H1 (cell line): ENCODE data around the gene FBXO17. TPM values are rescaled to one million over a fixed set of nuclear protein-coding genes. Genes with fewer than 3 reads are reported as not detected.

Source experiments
- CTCF ChIA-PET: fragments of 300-600 bp; sonication (Branson Sonifier 250); formaldehyde crosslinking; loops from one replicate; lab custom pipeline; 2021; ENCODE audit not compliant: partially characterized antibody; lab: Charles Lee
- POLR2A ChIA-PET: fragments of 300-600 bp; sonication (Branson Sonifier 250); formaldehyde crosslinking; loops from one replicate; lab custom pipeline; 2021; ENCODE audit warnings: inconsistent platforms; ENCODE audit not compliant: partially characterized antibody; lab: Charles Lee
- DNase-seq, 2 experiments: peaks; one replicate each; pipeline versions ENCODE4 v3.0.0 to v3.0.0-alpha.2; 2010 to 2022; ENCODE audit warnings: low spot score in 2 of 2, low read depth in 1 of 2, mixed read lengths in 1 of 2
- FAIRE-seq: peaks from 2 replicates; lab custom pipeline; 2011; peaks lifted over from hg19 to GRCh38; lab: Jason Lieb, UNC
- H2AFZ ChIP-seq: 2 replicates; pipeline ENCODE4 v1.8.1; 2012; ENCODE audit warnings: low read length, inconsistent platforms
- H2AK5ac ChIP-seq: 2 replicates; pipeline ENCODE4 v1.6.1; 2013; ENCODE audit warnings: low read depth, low read length
- H2BK120ac ChIP-seq: replicated peaks from 2 replicates; pipeline ENCODE3; 2013; ENCODE audit warnings: low read depth, low read length, inconsistent platforms
- H2BK12ac ChIP-seq: 2 replicates; pipeline ENCODE4 v1.6.1; 2013; ENCODE audit warnings: low read depth, low read length
- H2BK15ac ChIP-seq: 2 replicates; pipeline ENCODE4 v1.6.1; 2013; ENCODE audit warnings: low read length
- H2BK20ac ChIP-seq: 2 replicates; pipeline ENCODE4 v1.6.1; 2013; ENCODE audit warnings: low read length
- H2BK5ac ChIP-seq: 2 replicates; pipeline ENCODE4 v1.6.1; 2013; ENCODE audit warnings: low read depth, low read length
- H3K14ac ChIP-seq: 2 replicates; pipeline ENCODE4 v1.6.1; 2013; ENCODE audit warnings: inconsistent platforms; ENCODE audit not compliant: insufficient read length
- H3K18ac ChIP-seq: 2 replicates; pipeline ENCODE4 v1.6.1; 2013; ENCODE audit warnings: low read length; ENCODE audit errors: extremely low read depth
- H3K23ac ChIP-seq: 2 replicates; pipeline ENCODE4 v1.6.1; 2013; ENCODE audit warnings: inconsistent platforms; ENCODE audit not compliant: insufficient read length
- H3K23me2 ChIP-seq: 2 replicates; pipeline ENCODE4 v1.6.1; 2013; ENCODE audit warnings: low read depth, low read length
- H3K27ac ChIP-seq: 2 replicates; pipeline ENCODE4 v1.6.1; 2011; ENCODE audit warnings: low read depth, low read length, inconsistent platforms
- H3K27me3 ChIP-seq, 4 experiments: replicated peaks in 1 of 4; 1 replicate in 1 of 4; 2 replicates in 3 of 4; pipeline versions ENCODE4 v1.6.1 to v1.8.1; 2011 to 2013; ENCODE audit warnings: low read length in 3 of 4, mild to moderate bottlenecking in 3 of 4, inconsistent platforms in 2 of 4, mixed read lengths in 2 of 4, moderate library complexity in 1 of 4; ENCODE audit not compliant: control insufficient read depth in 3 of 4, insufficient read depth in 3 of 4; ENCODE audit errors: extremely low read depth in 1 of 4
- H3K36me3 ChIP-seq, 4 experiments: 2 replicates each; pipeline versions ENCODE4 v1.6.1 to v1.8.1; 2011 to 2013; ENCODE audit warnings: mild to moderate bottlenecking in 4 of 4, low read length in 3 of 4, moderate library complexity in 2 of 4, control low read depth in 1 of 4, inconsistent platforms in 1 of 4; ENCODE audit not compliant: insufficient read depth in 4 of 4, control insufficient read depth in 2 of 4
- H3K4ac ChIP-seq: replicated peaks from 2 replicates; pipeline ENCODE3; 2013; ENCODE audit warnings: low read length, low read depth, mixed read lengths, inconsistent platforms; ENCODE audit not compliant: insufficient read length
- H3K4me1 ChIP-seq, 4 experiments: replicated peaks in 1 of 4; 1 replicate in 1 of 4; 2 replicates in 3 of 4; pipeline versions ENCODE4 v1.6.1 to v1.8.1; 2011 to 2013; ENCODE audit warnings: low read length in 3 of 4, inconsistent platforms in 2 of 4, mixed read lengths in 1 of 4; ENCODE audit not compliant: insufficient read depth in 4 of 4, control insufficient read depth in 3 of 4
- H3K4me2 ChIP-seq, 2 experiments: 2 replicates each; pipeline versions ENCODE4 v1.6.1 to v1.8.1; 2011 to 2013; ENCODE audit warnings: low read depth in 2 of 2, low read length in 2 of 2, control low read depth in 1 of 2, inconsistent platforms in 1 of 2, mild to moderate bottlenecking in 1 of 2; ENCODE audit not compliant: insufficient read depth in 1 of 2
- H3K4me3 ChIP-seq, 4 experiments: fragments of 200-600, 300-600 bp in 1 of 4; sonication (generic), shearing (Covaris generic), sonication (Bioruptor Twin) in 1 of 4; 2 replicates each; pipeline versions ENCODE4 v1.5.1 to v1.8.1; 2011 to 2016; ENCODE audit warnings: low read length in 4 of 4, low read depth in 3 of 4, control low read depth in 2 of 4, inconsistent platforms in 2 of 4, mild to moderate bottlenecking in 2 of 4, mixed read lengths in 1 of 4, moderate library complexity in 1 of 4; ENCODE audit not compliant: insufficient read depth in 2 of 4; ENCODE audit errors: extremely low read depth in 1 of 4
- H3K56ac ChIP-seq: replicated peaks from 2 replicates; pipeline ENCODE3; 2013; ENCODE audit warnings: low read depth, mild to moderate bottlenecking, mixed read lengths, low read length, inconsistent platforms; ENCODE audit not compliant: insufficient read length
- H3K79me1 ChIP-seq: 2 replicates; pipeline ENCODE4 v1.6.1; 2013; ENCODE audit warnings: low read depth, low read length, control low read depth
- H3K79me2 ChIP-seq, 2 experiments: 2 replicates each; pipeline versions ENCODE4 v1.6.1 to v1.8.1; 2012 to 2013; ENCODE audit warnings: low read length in 2 of 2, mild to moderate bottlenecking in 2 of 2, inconsistent platforms in 1 of 2; ENCODE audit not compliant: insufficient read depth in 2 of 2, control insufficient read depth in 1 of 2
- H3K9ac ChIP-seq, 4 experiments: replicated peaks in 1 of 4; 1 replicate in 1 of 4; 2 replicates in 3 of 4; pipeline versions ENCODE4 v1.6.1 to v1.8.1; 2011 to 2013; ENCODE audit warnings: low read depth in 3 of 4, low read length in 3 of 4, control low read depth in 2 of 4, mild to moderate bottlenecking in 2 of 4, moderate library complexity in 2 of 4, inconsistent platforms in 1 of 4; ENCODE audit errors: extremely low read depth in 1 of 4
- H3K9me3 ChIP-seq, 2 experiments: 2 replicates each; pipeline versions ENCODE4 v1.6.1 to v1.8.1; 2012 to 2013; ENCODE audit warnings: mild to moderate bottlenecking in 2 of 2, moderate library complexity in 2 of 2, control low read depth in 1 of 2, inconsistent platforms in 1 of 2, low read depth in 1 of 2, low read length in 1 of 2, mixed read lengths in 1 of 2; ENCODE audit not compliant: insufficient read depth in 2 of 2
- H4K20me1 ChIP-seq, 2 experiments: replicated peaks in 1 of 2; 2 replicates each; pipeline versions ENCODE3 to v1.8.1; 2011 to 2013; ENCODE audit warnings: inconsistent platforms in 2 of 2, low read length in 2 of 2, mild to moderate bottlenecking in 1 of 2; ENCODE audit not compliant: insufficient read depth in 2 of 2, control insufficient read depth in 1 of 2
- H4K5ac ChIP-seq: 2 replicates; pipeline ENCODE4 v1.6.1; 2013; ENCODE audit warnings: low read length, low read depth, mixed read lengths, inconsistent platforms; ENCODE audit not compliant: insufficient read length
- H4K8ac ChIP-seq: 2 replicates; pipeline ENCODE4 v1.8.0; 2013; ENCODE audit warnings: mild to moderate bottlenecking, moderate library complexity, low read length, inconsistent platforms; ENCODE audit not compliant: insufficient read depth; ENCODE audit errors: extremely low read depth
- H4K91ac ChIP-seq: replicated peaks from 2 replicates; pipeline ENCODE3; 2013; ENCODE audit warnings: low read length, mixed read lengths, inconsistent platforms; ENCODE audit not compliant: insufficient read length
- EZH2 ChIP-seq: fragments of 200-600 bp; sonication (generic); IDR thresholded peaks from 2 replicates; pipeline ENCODE4 v1.7.1; 2012; ENCODE audit warnings: low read depth, mild to moderate bottlenecking, moderate library complexity, low read length, inconsistent platforms; ENCODE audit not compliant: severe bottlenecking
- KDM1A ChIP-seq: fragments of 200-600, 300-600 bp; sonication (generic); IDR thresholded peaks from 2 replicates; pipeline ENCODE4 v1.7.1; 2016; ENCODE audit warnings: mild to moderate bottlenecking, low read length, borderline replicate concordance
- POLR2AphosphoS5 ChIP-seq: IDR thresholded peaks from 2 replicates; pipeline ENCODE4 v1.6.1; 2011; ENCODE audit warnings: low read depth, low read length
- ZNF274 ChIP-seq: IDR thresholded peaks from 2 replicates; pipeline ENCODE4 v1.7.0; 2012; ENCODE audit warnings: low read length, borderline replicate concordance; ENCODE audit errors: extremely low read depth
- WGBS, 2 experiments: shearing (Covaris generic) in 1 of 2; methylation state at CpG; one replicate each; pipeline versions ENCODE4 v1.1.6 to v1.1.7; 2013 to 2015; ENCODE audit warnings: low lambda C conversion rate in 2 of 2, mixed read lengths in 2 of 2, inconsistent platforms in 1 of 2, low coverage in 1 of 2, missing lambda C conversion rate in 1 of 2; ENCODE audit not compliant: insufficient replicate concordance in 2 of 2, insufficient coverage in 1 of 2, insufficient read length in 1 of 2; ENCODE audit errors: extremely low coverage in 1 of 2, missing lambda C conversion rate in 1 of 2; 5-methylcytosine and 5-hydroxymethylcytosine counted together
- polyA plus RNA-seq, 7 experiments: library from polyadenylated mRNA; depleted of rRNA in 3 of 7; stranded (reverse) in 5 of 7; unstranded in 2 of 7; fragments of >200 nt in 5 of 7; fragments of 200-250 nt in 2 of 7; gene quantifications; 1 replicate in 5 of 7; 2 replicates in 1 of 7; 4 replicates in 1 of 7; pipeline versions ENCODE4 v1.2.1 to v1.2.3, GENCODE V29; 2011 to 2013; ENCODE audit warnings: missing spikeins in 2 of 7, mixed read lengths in 2 of 7
- total RNA-seq: library from RNA; stranded (reverse); fragmentation: NEBNext Ultra II Directional; extraction: Animal tissue kit (Norgen Biotek cat#: 25700); gene quantifications from 2 replicates; pipeline ENCODE4 v1.2.1, GENCODE V29; 2021

Gene FBXO17
- total and polyA plus RNA-seq, 2 of the 8 experiments (the other 6 are each of a cell fraction or from before 2014, with no cell fraction given) = 11.7 to 15.3 TPM

- H2BK15ac ChIP-seq = no peak overlapping the region
- H3K23ac ChIP-seq = no peak overlapping the region
- CTCF ChIA-PET = no interaction called here
- no peak overlapping the region for H3K4me3 ChIP-seq
- H3K36me3 ChIP-seq = peaks cover 0 to 11% (median 2%) of the 10 kb centered on the region in 4 experiments; a peak in 4 of 8 replicates
- no peak overlapping the region for H4K91ac ChIP-seq
- H2BK20ac ChIP-seq = no peak overlapping the region
- H3K27me3 ChIP-seq = no peaks in the 10 kb centered on the region; a peak in 1 of 7 replicates
- H3K79me2 ChIP-seq = no peaks in the 10 kb centered on the region
- TF ChIP-seq POLR2AphosphoS5 (peak; percentile 31; the same call in 1 of the 2 replicates), EZH2 (no peak), ZNF274 (no peak), KDM1A (no peak)
- FAIRE-seq (no peak), DNase-seq (no peak)
- no peak overlapping the region for H3K14ac ChIP-seq
- peaks cover 0 to 8% (median 1%) of the 10 kb centered on the region in 4 experiments; a peak in 3 of 7 replicates for H3K4me1 ChIP-seq
- no peak overlapping the region for H2AFZ ChIP-seq
- H3K9ac ChIP-seq = no peak overlapping the region
- H2BK5ac ChIP-seq = no peak overlapping the region
- H3K4ac ChIP-seq = no peak overlapping the region
- H2BK12ac ChIP-seq = 0 out of 2 replicates have a peak overlapping the region, but pooled peaks have one; percentile 39
- H3K18ac ChIP-seq = no peak overlapping the region
- no peak overlapping the region for H3K56ac ChIP-seq
- H2BK120ac ChIP-seq = no peak overlapping the region
- peaks cover 0 to 3% of the 10 kb centered on the region in 2 experiments for H4K20me1 ChIP-seq
- no peak overlapping the region for H4K5ac ChIP-seq
- H3K79me1 ChIP-seq = no peaks in the 10 kb centered on the region
- POLR2A ChIA-PET = interaction anchor here (1.1 to 1.9 kb wide), 2 partner anchors 10 to 19 kb away, joined by 3 to 8 read pairs; partner anchors contain the start of genes NFKBIB and SIRT2
- WGBS, 2 experiments = 94% methylated on average over 12 of the region's 12 CpGs; no CpG with 5 or more reads in 1 of the 2 experiments
- no peaks in the 10 kb centered on the region; the same call in 1 of the 2 replicates for H3K23me2 ChIP-seq
- no peak overlapping the region for H2AK5ac ChIP-seq
- no peaks in the 10 kb centered on the region; a peak in 1 of 4 replicates for H3K9me3 ChIP-seq
- H4K8ac ChIP-seq = no peak overlapping the region
- H3K4me2 ChIP-seq = no peak overlapping the region
- H3K27ac ChIP-seq = no peak overlapping the region
Measured at GRCh38 chr19:38910488-38910887, 65.1 kb downstream of the FBXO17 start.
